Neural cell (in vitro differentiated cells): ENCODE data around the gene MRTFA. TPM values are rescaled to one million over a fixed set of nuclear protein-coding genes. Genes with fewer than 3 reads are reported as not detected.
"Not testable (repeated sequence)": the region's sequence is repeated elsewhere in the genome, so short reads cannot be mapped to it uniquely, and the experiment has no call there.

Experiments used
- H2AFZ ChIP-seq: fragments of 200-600, 300-800 bp; sonication (generic), shearing (Covaris generic); 2 replicates; pipeline ENCODE4 v1.6.0; 2014; ENCODE audit warnings: low read depth, mild to moderate bottlenecking, antibody characterized with exemption, low read length, moderate library complexity
- H3F3A ChIP-seq: fragments of 200-600 bp; shearing (Covaris generic); 2 replicates; pipeline ENCODE4 v1.6.1; 2016; ENCODE audit warnings: mild to moderate bottlenecking, moderate library complexity, mixed read lengths, antibody characterized with exemption, low read length; ENCODE audit not compliant: insufficient read depth, poor library complexity, severe bottlenecking
- H3K27ac ChIP-seq: fragments of 200-600, 300-800 bp; sonication (generic), shearing (Covaris generic); 2 replicates; pipeline ENCODE4 v1.5.1; 2014; ENCODE audit warnings: mild to moderate bottlenecking, low read length, moderate library complexity
- H3K27me3 ChIP-seq: fragments of 300-800, 200-600 bp; sonication (generic), shearing (Covaris generic); 2 replicates; pipeline ENCODE4 v1.6.0; 2014; ENCODE audit warnings: mild to moderate bottlenecking, low read depth, low read length, moderate library complexity; ENCODE audit not compliant: insufficient read depth
- H3K36me3 ChIP-seq: fragments of 300-800, 200-600 bp; sonication (generic), shearing (Covaris generic); 2 replicates; pipeline ENCODE4 v1.5.1; 2014; ENCODE audit warnings: mild to moderate bottlenecking, antibody characterized with exemption, low read length, moderate library complexity; ENCODE audit not compliant: insufficient read depth
- H3K4me2 ChIP-seq: fragments of 300-800, 200-600 bp; sonication (generic), shearing (Covaris generic); 2 replicates; pipeline ENCODE4 v1.6.0; 2014; ENCODE audit warnings: mild to moderate bottlenecking, low read length
- H3K4me3 ChIP-seq: fragments of 300-800, 200-600 bp; sonication (generic), shearing (Covaris generic); 2 replicates; pipeline ENCODE4 v1.5.1; 2014; ENCODE audit warnings: mild to moderate bottlenecking, low read length, moderate library complexity
- H3K79me2 ChIP-seq: fragments of 200-600 bp; shearing (Covaris generic); replicated peaks from 2 replicates; pipeline ENCODE4 v1.6.0; 2014; ENCODE audit warnings: mild to moderate bottlenecking, low read length, moderate library complexity; ENCODE audit not compliant: insufficient read depth
- H3K9ac ChIP-seq: fragments of 300-800, 200-600 bp; sonication (generic), shearing (Covaris generic); 2 replicates; pipeline ENCODE4 v1.6.1; 2016; ENCODE audit warnings: mild to moderate bottlenecking, low read length, mixed read lengths
- H3K9me2 ChIP-seq: fragments of 200-600 bp; shearing (Covaris generic); 2 replicates; pipeline ENCODE4 v1.6.1; 2016; ENCODE audit warnings: mild to moderate bottlenecking, low read length, mixed read lengths; ENCODE audit not compliant: insufficient read depth
- H3K9me3 ChIP-seq: fragments of 200-600, 300-800 bp; sonication (generic), shearing (Covaris generic); 2 replicates; pipeline ENCODE4 v1.6.1; 2016; ENCODE audit warnings: mild to moderate bottlenecking, mixed run types, low read length, moderate library complexity, mixed read lengths
- H4K20me1 ChIP-seq: fragments of 200-600 bp; shearing (Covaris generic); 2 replicates; pipeline ENCODE4 v1.6.1; 2016; ENCODE audit warnings: mild to moderate bottlenecking, mixed run types; ENCODE audit not compliant: insufficient read depth
- EP300 ChIP-seq: fragments of 450-650 bp; conservative IDR thresholded peaks from 2 replicates; pipeline ENCODE4 v1.6.1; 2014; ENCODE audit warnings: antibody characterized with exemption, mild to moderate bottlenecking, moderate library complexity; ENCODE audit not compliant: poor library complexity, severe bottlenecking
- EZH2 ChIP-seq: fragments of 200-600, 300-800 bp; shearing (Covaris generic), sonication (generic); IDR thresholded peaks from 2 replicates; pipeline ENCODE4 v1.6.1; 2014; ENCODE audit warnings: antibody characterized with exemption, low read length, borderline replicate concordance, mild to moderate bottlenecking; ENCODE audit not compliant: insufficient read depth, poor library complexity, severe bottlenecking
- MXI1 ChIP-seq: fragments of 450-650 bp; conservative IDR thresholded peaks from 2 replicates; pipeline ENCODE4 v1.6.1; 2014; ENCODE audit warnings: antibody characterized with exemption, mild to moderate bottlenecking; ENCODE audit not compliant: poor library complexity, severe bottlenecking
- POLR2AphosphoS5 ChIP-seq: IDR thresholded peaks from 2 replicates; pipeline ENCODE4 v1.6.1; 2012
- RAD21 ChIP-seq: fragments of 450-650 bp; conservative IDR thresholded peaks from 2 replicates; pipeline ENCODE4 v1.6.1; 2014; ENCODE audit warnings: antibody characterized with exemption, mild to moderate bottlenecking, moderate library complexity
- SMC3 ChIP-seq: fragments of 450-650 bp; conservative IDR thresholded peaks from 2 replicates; pipeline ENCODE4 v1.6.1; 2014; ENCODE audit warnings: antibody characterized with exemption, mild to moderate bottlenecking, moderate library complexity; ENCODE audit not compliant: poor library complexity
- TAF1 ChIP-seq: IDR thresholded peaks from 2 replicates; pipeline ENCODE4 v1.6.1; 2012; ENCODE audit warnings: low read depth
- polyA plus RNA-seq: library from polyadenylated mRNA; depleted of rRNA; stranded (reverse); fragments of >200 nt; gene quantifications from 2 replicates; pipeline ENCODE4 v1.2.3, GENCODE V29; 2014
- TF ChIP-seq, protein P1 (sequence below): fragments of 450-650 bp; IDR thresholded peaks from 2 replicates; pipeline ENCODE4 v1.5.1; 2014; ENCODE audit warnings: antibody characterized with exemption, mild to moderate bottlenecking, moderate library complexity; ENCODE audit not compliant: poor library complexity, severe bottlenecking
- TF ChIP-seq, protein P2 (sequence below): IDR thresholded peaks from 2 replicates; pipeline ENCODE4 v1.6.1; 2012; ENCODE audit warnings: borderline replicate concordance

The MRTFA gene
- polyA plus RNA-seq, 1 donor from 2014 or later, result 19.3 TPM

DNA sequence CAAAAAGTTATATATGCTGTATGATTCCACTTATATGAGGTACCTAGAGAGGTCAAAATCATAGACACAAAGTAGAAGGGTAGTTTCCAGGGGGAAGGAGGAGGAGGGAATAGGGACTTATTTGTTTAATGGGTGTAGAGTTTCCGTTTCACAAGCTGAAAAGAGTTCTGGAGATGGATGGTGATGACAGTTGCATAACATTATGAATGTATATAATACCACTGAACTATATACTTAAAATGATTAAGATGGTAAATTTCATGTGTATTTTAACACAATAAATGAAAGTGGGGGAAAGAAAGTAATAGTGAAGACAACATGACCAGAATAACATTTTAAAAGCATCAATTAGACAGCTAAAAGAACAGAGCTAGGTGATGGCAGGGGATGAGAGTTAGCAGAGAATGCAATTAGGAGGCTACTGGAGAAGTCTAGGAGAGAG lies 51.2 kb downstream of the MRTFA start:
- H3K4me2 ChIP-seq, result no peak overlapping the region
- no peaks in the 10 kb centered on the region for H3K36me3 ChIP-seq
- H3K4me3 ChIP-seq, result no peak overlapping the region
- no peaks in the 10 kb centered on the region for H4K20me1 ChIP-seq
- no peaks in the 10 kb centered on the region for H3K9me2 ChIP-seq
- H3F3A ChIP-seq, result no peaks in the 10 kb centered on the region
- TF ChIP-seq POLR2AphosphoS5 (no peak), RAD21 (no peak), EZH2 (no peak), EP300 (no peak), TAF1 (no peak), MXI1 (no peak), SMC3 (no peak)
- TF ChIP-seq, protein P1, sequence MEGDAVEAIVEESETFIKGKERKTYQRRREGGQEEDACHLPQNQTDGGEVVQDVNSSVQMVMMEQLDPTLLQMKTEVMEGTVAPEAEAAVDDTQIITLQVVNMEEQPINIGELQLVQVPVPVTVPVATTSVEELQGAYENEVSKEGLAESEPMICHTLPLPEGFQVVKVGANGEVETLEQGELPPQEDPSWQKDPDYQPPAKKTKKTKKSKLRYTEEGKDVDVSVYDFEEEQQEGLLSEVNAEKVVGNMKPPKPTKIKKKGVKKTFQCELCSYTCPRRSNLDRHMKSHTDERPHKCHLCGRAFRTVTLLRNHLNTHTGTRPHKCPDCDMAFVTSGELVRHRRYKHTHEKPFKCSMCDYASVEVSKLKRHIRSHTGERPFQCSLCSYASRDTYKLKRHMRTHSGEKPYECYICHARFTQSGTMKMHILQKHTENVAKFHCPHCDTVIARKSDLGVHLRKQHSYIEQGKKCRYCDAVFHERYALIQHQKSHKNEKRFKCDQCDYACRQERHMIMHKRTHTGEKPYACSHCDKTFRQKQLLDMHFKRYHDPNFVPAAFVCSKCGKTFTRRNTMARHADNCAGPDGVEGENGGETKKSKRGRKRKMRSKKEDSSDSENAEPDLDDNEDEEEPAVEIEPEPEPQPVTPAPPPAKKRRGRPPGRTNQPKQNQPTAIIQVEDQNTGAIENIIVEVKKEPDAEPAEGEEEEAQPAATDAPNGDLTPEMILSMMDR, result no peak
- TF ChIP-seq, protein P2, sequence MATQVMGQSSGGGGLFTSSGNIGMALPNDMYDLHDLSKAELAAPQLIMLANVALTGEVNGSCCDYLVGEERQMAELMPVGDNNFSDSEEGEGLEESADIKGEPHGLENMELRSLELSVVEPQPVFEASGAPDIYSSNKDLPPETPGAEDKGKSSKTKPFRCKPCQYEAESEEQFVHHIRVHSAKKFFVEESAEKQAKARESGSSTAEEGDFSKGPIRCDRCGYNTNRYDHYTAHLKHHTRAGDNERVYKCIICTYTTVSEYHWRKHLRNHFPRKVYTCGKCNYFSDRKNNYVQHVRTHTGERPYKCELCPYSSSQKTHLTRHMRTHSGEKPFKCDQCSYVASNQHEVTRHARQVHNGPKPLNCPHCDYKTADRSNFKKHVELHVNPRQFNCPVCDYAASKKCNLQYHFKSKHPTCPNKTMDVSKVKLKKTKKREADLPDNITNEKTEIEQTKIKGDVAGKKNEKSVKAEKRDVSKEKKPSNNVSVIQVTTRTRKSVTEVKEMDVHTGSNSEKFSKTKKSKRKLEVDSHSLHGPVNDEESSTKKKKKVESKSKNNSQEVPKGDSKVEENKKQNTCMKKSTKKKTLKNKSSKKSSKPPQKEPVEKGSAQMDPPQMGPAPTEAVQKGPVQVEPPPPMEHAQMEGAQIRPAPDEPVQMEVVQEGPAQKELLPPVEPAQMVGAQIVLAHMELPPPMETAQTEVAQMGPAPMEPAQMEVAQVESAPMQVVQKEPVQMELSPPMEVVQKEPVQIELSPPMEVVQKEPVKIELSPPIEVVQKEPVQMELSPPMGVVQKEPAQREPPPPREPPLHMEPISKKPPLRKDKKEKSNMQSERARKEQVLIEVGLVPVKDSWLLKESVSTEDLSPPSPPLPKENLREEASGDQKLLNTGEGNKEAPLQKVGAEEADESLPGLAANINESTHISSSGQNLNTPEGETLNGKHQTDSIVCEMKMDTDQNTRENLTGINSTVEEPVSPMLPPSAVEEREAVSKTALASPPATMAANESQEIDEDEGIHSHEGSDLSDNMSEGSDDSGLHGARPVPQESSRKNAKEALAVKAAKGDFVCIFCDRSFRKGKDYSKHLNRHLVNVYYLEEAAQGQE, result no peak
- H3K9me3 ChIP-seq, result no peaks in the 10 kb centered on the region
- peaks cover 9% of the 10 kb centered on the region for H3K79me2 ChIP-seq
- H3K27me3 ChIP-seq, result no peaks in the 10 kb centered on the region
- no peak overlapping the region for H2AFZ ChIP-seq
- no peak overlapping the region for H3K27ac ChIP-seq
- no peak overlapping the region for H3K9ac ChIP-seq

DNA sequence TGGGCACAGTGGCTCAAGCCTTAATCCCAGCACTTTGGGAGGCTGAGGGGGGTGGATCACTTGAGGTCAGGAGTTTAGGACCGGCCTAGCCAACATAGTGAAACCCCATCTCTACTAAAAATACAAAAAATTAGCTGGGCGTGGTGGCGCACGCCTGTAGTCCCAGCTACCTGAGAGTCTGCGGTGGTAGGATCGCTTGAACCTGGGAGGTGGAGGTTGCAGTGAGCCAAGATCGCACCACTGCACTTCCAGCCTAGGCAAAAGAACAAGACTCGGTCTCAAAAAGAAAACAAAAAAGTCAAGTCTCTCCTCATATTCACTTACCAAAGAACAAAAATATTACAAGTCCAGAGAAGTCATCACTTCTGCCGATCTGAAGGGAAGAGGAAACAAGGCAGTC lies 51.8 kb downstream of the MRTFA start:
- H3K9me3 ChIP-seq, H3K27ac ChIP-seq, H2AFZ ChIP-seq, H4K20me1 ChIP-seq, H3K4me2 ChIP-seq, H3K36me3 ChIP-seq, H3K79me2 ChIP-seq, H3K27me3 ChIP-seq, H3F3A ChIP-seq, H3K9me2 ChIP-seq, H3K9ac ChIP-seq, H3K4me3 ChIP-seq: not testable (repeated sequence)

DNA sequence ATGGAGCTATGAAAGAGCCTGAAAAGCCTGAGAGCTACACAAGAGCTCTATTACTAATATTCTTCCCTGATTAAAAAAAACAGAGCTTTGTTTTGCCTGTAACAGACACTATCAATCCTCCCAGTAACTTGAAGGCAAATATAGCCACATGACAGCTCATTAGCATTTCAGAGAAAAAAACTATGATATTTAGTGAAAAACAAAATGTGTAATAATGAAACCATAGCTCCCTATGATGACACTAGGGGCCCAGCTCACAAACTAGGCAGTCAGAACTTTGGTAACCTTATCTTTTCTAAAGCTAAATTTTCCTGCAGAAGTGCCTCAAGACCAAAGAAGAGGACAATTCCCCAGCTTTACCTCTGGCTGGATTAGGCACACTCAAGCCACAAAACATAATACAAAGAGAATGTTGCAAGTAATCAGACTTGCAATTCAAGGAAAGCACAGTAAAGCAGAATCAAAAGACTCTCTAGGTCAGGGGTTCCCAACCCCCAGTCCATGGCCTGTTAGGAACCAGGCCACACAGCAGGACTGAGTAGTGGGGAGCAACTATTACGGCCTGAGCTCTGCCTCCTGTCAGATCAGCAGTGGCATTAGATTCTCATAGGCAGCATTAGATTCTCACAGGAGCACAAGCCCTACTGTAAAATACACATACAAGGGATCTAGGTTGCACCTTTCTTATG lies 53.3 kb downstream of the MRTFA start:
- H3K9me3 ChIP-seq, result no peaks in the 10 kb centered on the region
- H3K27me3 ChIP-seq, result no peaks in the 10 kb centered on the region
- TF ChIP-seq EP300 (no peak), TAF1 (no peak), SMC3 (no peak), RAD21 (no peak), EZH2 (no peak)
- TF ChIP-seq, protein P2, result no peak
- no peaks in the 10 kb centered on the region for H3K36me3 ChIP-seq
- H3K4me3 ChIP-seq, result no peak overlapping the region
- H3K27ac ChIP-seq, result no peak overlapping the region
- H3K9ac ChIP-seq, result no peak overlapping the region
- H3K9me2 ChIP-seq, result no peaks in the 10 kb centered on the region
- H3K79me2 ChIP-seq, result no peaks in the 10 kb centered on the region
- no peak overlapping the region for H2AFZ ChIP-seq
- H3K4me2 ChIP-seq, result no peak overlapping the region
- H4K20me1 ChIP-seq, result no peaks in the 10 kb centered on the region
- no peaks in the 10 kb centered on the region for H3F3A ChIP-seq
